Endodermal cell (in vitro differentiated cells): ENCODE results near the gene NCOR1. TPM values are rescaled to one million over a fixed set of nuclear protein-coding genes. Genes with fewer than 3 reads are reported as not detected.

Experiments used
- DNase-seq: peaks from one replicate; pipeline ENCODE4 v3.0.0-alpha.2; 2017
- H3K27ac ChIP-seq: 2 replicates; pipeline ENCODE4 v1.5.1; 2013; ENCODE audit warnings: mild to moderate bottlenecking, low read depth, low read length, moderate library complexity
- H3K27me3 ChIP-seq: 2 replicates; pipeline ENCODE4 v1.6.1; 2013; ENCODE audit warnings: mild to moderate bottlenecking, low read length, moderate library complexity; ENCODE audit not compliant: insufficient read depth, control insufficient read depth, poor library complexity, severe bottlenecking
- H3K36me3 ChIP-seq: 2 replicates; pipeline ENCODE4 v1.7.0; 2013; ENCODE audit warnings: mild to moderate bottlenecking, low read length, moderate library complexity; ENCODE audit not compliant: control insufficient read depth, insufficient read depth
- H3K4me1 ChIP-seq: one replicate; pipeline ENCODE4 v1.7.0; 2013; ENCODE audit warnings: low read length; ENCODE audit not compliant: control insufficient read depth, insufficient read depth
- H3K4me3 ChIP-seq: 2 replicates; pipeline ENCODE4 v1.5.1; 2013; ENCODE audit warnings: mild to moderate bottlenecking, low read length, moderate library complexity
- H3K9ac ChIP-seq: 2 replicates; pipeline ENCODE4 v1.6.1; 2013; ENCODE audit warnings: mild to moderate bottlenecking, low read length, moderate library complexity; ENCODE audit not compliant: poor library complexity, severe bottlenecking; ENCODE audit errors: extremely low read depth
- H3K9me3 ChIP-seq: 2 replicates; pipeline ENCODE4 v1.6.1; 2013; ENCODE audit warnings: mild to moderate bottlenecking, low read length, moderate library complexity; ENCODE audit not compliant: control insufficient read depth
- H3K27ac Mint-ChIP-seq: 2 replicates; pipeline ENCODE4 v1.8.0; 2020; ENCODE audit warnings: mixed read lengths
- H3K27me3 Mint-ChIP-seq: 2 replicates; pipeline ENCODE4 v1.8.0; 2021; ENCODE audit warnings: mild to moderate bottlenecking, mixed read lengths; ENCODE audit not compliant: insufficient read depth
- H3K36me3 Mint-ChIP-seq: 2 replicates; pipeline ENCODE4 v1.8.0; 2020; ENCODE audit warnings: low read depth, mixed read lengths
- H3K4me1 Mint-ChIP-seq: 2 replicates; pipeline ENCODE4 v1.8.0; 2020; ENCODE audit warnings: mixed read lengths
- H3K4me3 Mint-ChIP-seq: 2 replicates; pipeline ENCODE4 v1.8.0; 2020; ENCODE audit warnings: mild to moderate bottlenecking, moderate library complexity, mixed read lengths
- H3K9me3 Mint-ChIP-seq: 2 replicates; pipeline ENCODE4 v1.8.0; 2020; ENCODE audit warnings: mild to moderate bottlenecking, mixed read lengths
- WGBS, 2 experiments: methylation state at CpG; one replicate each; pipeline versions ENCODE4 v1.1.5 to v1.1.7; 2013; ENCODE audit warnings: missing lambda C conversion rate in 2 of 2, mixed read lengths in 1 of 2; ENCODE audit not compliant: insufficient coverage in 1 of 2, insufficient read length in 1 of 2; 5-methylcytosine and 5-hydroxymethylcytosine counted together
- total RNA-seq, 2 donors: library from RNA; stranded (reverse); fragmentation: NEBNext Ultra II Directional in 1 of 2; extraction: Animal tissue kit (Norgen Biotek cat#: 25700) in 1 of 2; gene quantifications; 2 replicates in 1 of 2; 3 replicates in 1 of 2; pipeline ENCODE4 v1.2.1, GENCODE V29; 2021
- TF ChIP-seq, protein P1 (sequence below): fragments of 200-600 bp; sonication (generic); conservative IDR thresholded peaks from 2 replicates; pipeline ENCODE4 v1.5.0; 2021; ENCODE audit warnings: antibody characterized with exemption, mild to moderate bottlenecking

Gene NCOR1
- total RNA-seq, 2 donors from 2014 or later: 112 to 141 TPM

DNA sequence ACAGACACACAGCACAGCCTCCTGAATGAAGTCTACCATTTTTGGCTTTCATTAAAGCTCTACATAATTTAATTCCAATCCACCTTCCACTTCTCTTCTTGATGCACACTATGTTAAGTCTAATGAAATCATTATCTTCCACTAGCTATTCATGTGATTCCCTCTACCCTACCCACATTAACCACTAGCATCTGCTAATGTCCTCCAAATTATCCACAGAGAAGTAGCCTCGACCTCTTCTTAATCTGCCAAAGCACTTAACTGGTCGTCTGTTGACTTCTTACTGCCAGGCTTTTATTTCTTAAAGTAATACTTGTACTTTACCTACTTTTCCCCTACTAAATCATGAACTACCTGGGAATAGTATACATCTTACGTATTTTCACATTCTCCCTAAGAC is 91.8 kb downstream of the NCOR1 start:
- Mint-ChIP-seq H3K4me3 (no peak overlapping the region), H3K27ac (no peak overlapping the region), H3K36me3 (peaks cover 55% of the 10 kb centered on the region), H3K4me1 (no peaks in the 10 kb centered on the region), H3K9me3 (no peaks in the 10 kb centered on the region), H3K27me3 (no peaks in the 10 kb centered on the region)
- Histone ChIP-seq H3K27ac (no peak overlapping the region), H3K4me1 (no peaks in the 10 kb centered on the region), H3K27me3 (no peaks in the 10 kb centered on the region), H3K9ac (no peak overlapping the region), H3K36me3 (peaks cover 85% of the 10 kb centered on the region), H3K9me3 (peaks cover 9% of the 10 kb centered on the region), H3K4me3 (no peak overlapping the region)
- DNase-seq: no peak
- 92 to 97% methylated on average over 2 to 3 of the region's 3 CpGs for WGBS, 2 experiments
- TF ChIP-seq, protein P1, sequence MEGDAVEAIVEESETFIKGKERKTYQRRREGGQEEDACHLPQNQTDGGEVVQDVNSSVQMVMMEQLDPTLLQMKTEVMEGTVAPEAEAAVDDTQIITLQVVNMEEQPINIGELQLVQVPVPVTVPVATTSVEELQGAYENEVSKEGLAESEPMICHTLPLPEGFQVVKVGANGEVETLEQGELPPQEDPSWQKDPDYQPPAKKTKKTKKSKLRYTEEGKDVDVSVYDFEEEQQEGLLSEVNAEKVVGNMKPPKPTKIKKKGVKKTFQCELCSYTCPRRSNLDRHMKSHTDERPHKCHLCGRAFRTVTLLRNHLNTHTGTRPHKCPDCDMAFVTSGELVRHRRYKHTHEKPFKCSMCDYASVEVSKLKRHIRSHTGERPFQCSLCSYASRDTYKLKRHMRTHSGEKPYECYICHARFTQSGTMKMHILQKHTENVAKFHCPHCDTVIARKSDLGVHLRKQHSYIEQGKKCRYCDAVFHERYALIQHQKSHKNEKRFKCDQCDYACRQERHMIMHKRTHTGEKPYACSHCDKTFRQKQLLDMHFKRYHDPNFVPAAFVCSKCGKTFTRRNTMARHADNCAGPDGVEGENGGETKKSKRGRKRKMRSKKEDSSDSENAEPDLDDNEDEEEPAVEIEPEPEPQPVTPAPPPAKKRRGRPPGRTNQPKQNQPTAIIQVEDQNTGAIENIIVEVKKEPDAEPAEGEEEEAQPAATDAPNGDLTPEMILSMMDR: no peak

DNA sequence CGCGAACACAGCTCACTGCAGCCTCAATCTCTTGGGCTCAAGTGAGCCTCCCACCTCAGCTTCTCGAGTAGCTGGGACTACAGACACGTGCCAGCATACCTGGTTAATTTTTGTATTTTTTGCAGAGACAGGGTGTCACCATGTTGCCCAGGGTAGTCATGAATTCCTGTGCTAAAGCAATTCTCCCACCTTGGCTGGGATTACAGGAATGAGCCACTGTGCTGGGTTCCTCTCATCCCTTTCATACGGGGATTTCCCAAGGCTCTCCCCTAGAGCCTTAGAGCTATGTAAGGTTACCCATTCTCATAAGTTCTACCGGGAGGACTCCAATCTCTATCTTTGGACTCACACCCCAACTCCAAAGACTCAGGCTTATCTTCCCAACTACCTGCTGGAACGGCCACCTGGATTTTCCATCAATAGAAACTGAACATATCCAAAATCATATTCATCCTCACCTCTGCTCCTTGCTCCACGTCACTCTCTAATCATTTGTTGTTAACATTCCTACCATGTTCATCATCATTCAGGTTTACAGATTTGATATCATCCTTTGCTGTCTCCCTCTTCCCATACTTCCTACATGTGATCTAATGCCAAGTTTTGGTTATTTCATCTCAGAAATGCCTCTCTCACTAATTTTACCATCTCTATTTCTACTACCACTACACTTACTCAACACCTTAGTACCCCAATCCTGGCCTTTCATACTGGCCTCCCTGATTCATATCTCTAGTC is 92.5 kb downstream of the NCOR1 start:
- H3K36me3 Mint-ChIP-seq: peaks cover 55% of the 10 kb centered on the region
- Histone ChIP-seq H3K27ac (no peak overlapping the region), H3K27me3 (no peaks in the 10 kb centered on the region), H3K4me1 (no peaks in the 10 kb centered on the region), H3K9me3 (peaks cover 15% of the 10 kb centered on the region), H3K36me3 (peaks cover 87% of the 10 kb centered on the region), H3K9ac (no peak overlapping the region), H3K4me3 (no peak overlapping the region)
- WGBS, 2 experiments: 91 to 96% methylated on average over 7 to 8 of the region's 8 CpGs
- H3K9me3 Mint-ChIP-seq: peaks cover under 1% of the 10 kb centered on the region
- H3K27ac Mint-ChIP-seq: no peak overlapping the region
- no peaks in the 10 kb centered on the region for H3K4me1 Mint-ChIP-seq
- no peak overlapping the region for H3K4me3 Mint-ChIP-seq
- DNase-seq: no peak
- TF ChIP-seq, protein P1: no peak
- no peaks in the 10 kb centered on the region for H3K27me3 Mint-ChIP-seq

DNA sequence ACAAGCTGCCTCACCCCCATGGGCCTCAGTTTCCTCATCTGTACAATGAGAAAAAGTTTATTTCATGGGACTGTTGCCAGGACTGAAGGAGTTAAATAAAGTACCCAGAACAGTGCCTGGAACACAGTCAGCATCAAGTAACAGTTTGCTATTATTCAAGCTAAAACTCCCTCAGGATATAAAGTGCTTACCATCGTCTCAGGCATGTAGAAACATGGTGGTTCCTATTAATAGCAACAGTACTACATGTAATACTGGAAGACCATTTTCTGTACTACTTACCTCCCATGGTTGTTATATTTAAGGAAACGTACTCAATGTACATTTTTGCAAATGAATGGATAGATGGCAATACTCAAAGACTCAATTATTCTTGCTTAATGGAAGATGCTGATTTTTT is 93.4 kb downstream of the NCOR1 start:
- DNase-seq: no peak

More for the DNA sequence above, 93.4 kb downstream of the NCOR1 start:
- no peak overlapping the region for H3K4me3 Mint-ChIP-seq
- no peak overlapping the region for H3K4me3 ChIP-seq
- H3K4me1 ChIP-seq: no peaks in the 10 kb centered on the region
- no peaks in the 10 kb centered on the region for H3K27me3 ChIP-seq
- peaks cover 7% of the 10 kb centered on the region for H3K9me3 Mint-ChIP-seq
- H3K27me3 Mint-ChIP-seq: no peaks in the 10 kb centered on the region
- TF ChIP-seq, protein P1: no peak
- peaks cover 93% of the 10 kb centered on the region for H3K36me3 ChIP-seq
- H3K4me1 Mint-ChIP-seq: no peaks in the 10 kb centered on the region
- no peak overlapping the region for H3K27ac ChIP-seq
- WGBS, 2 experiments: 93 to 100% methylated on average over 1 to 2 of the region's 2 CpGs
- no peak overlapping the region for H3K9ac ChIP-seq
- peaks cover 63% of the 10 kb centered on the region for H3K36me3 Mint-ChIP-seq
- H3K27ac Mint-ChIP-seq: no peak overlapping the region
- H3K9me3 ChIP-seq: peaks cover 25% of the 10 kb centered on the region
